ENCODE data around the gene RBPMS2. TPM values are rescaled to one million over a fixed set of nuclear protein-coding genes. Genes with fewer than 3 reads are reported as not detected.

RBPMS2 gene
- total RNA-seq, 1 experiment from 2014 or later = 181 TPM

DNA sequence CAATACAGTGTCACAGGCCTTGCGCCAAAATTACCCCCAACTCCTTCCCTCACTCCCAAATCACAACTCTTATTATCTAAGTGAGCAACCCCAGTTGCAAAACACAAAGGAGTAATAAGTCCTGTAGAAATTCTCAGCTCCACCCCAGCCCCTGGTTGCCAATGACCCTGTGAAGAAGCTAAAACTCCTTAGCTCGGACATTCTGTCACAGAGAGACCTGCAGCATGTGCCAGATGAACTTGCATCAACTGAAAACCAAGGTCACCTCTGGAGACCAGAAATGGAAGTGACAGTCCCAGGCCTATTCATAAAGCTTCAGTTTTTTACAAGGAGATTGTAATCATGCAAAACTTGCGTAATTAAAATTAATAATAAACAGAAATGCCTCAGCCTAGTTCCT is 55.2 kb downstream of the RBPMS2 start:
- Histone ChIP-seq H3K56ac (ENCODE audit: insufficient read length, low read depth, low read length) (no peak overlapping the region), H2AFZ (ENCODE audit: low read length) (no peak overlapping the region), H3K27me3 (ENCODE audit: insufficient read depth, low read length) (no peaks in the 10 kb centered on the region), H3K4me2 (ENCODE audit: insufficient read depth, insufficient read length, low read length) (no peak overlapping the region), H4K20me1 (ENCODE audit: control insufficient read depth, insufficient read depth, insufficient read length) (no peaks in the 10 kb centered on the region), H3K23me2 (ENCODE audit: insufficient read length, low read depth, low read length, poor library complexity, severe bottlenecking) (no peaks in the 10 kb centered on the region), H2BK120ac (ENCODE audit: low read depth, low read length, poor library complexity, severe bottlenecking) (no peak overlapping the region), H3K27ac (ENCODE audit: insufficient read length, low read depth, low read length) (no peak overlapping the region), H4K5ac (ENCODE audit: insufficient read length, low read depth, low read length) (no peak overlapping the region), H4K91ac (ENCODE audit: insufficient read length, low read depth, low read length) (no peak overlapping the region), H3K9ac (ENCODE audit: extremely low read depth, insufficient read length, low read length) (no peak overlapping the region), H2BK15ac (ENCODE audit: low read depth, low read length) (no peak overlapping the region), H2AK5ac (ENCODE audit: insufficient read length, low read length) (no peak overlapping the region), H2BK20ac (ENCODE audit: low read depth, low read length, poor library complexity, severe bottlenecking) (no peak overlapping the region), H3K23ac (ENCODE audit: insufficient read length, low read depth, low read length) (no peak overlapping the region), H3K79me2 (ENCODE audit: insufficient read depth, low read length) (peaks cover 2% of the 10 kb centered on the region; the same call in 1 of the 2 replicates), H3T11ph (ENCODE audit: low read length) (no peak overlapping the region), H3K18ac (ENCODE audit: insufficient read length, low read depth, low read length) (no peak overlapping the region), H4K8ac (replicated peaks; ENCODE audit: insufficient read length, low read depth, low read length) (no peak overlapping the region), H3K14ac (ENCODE audit: insufficient read depth, low read length) (no peak overlapping the region), H3K4ac (ENCODE audit: low read depth, low read length) (no peak overlapping the region), H2BK5ac (ENCODE audit: insufficient read length, low read length) (no peak overlapping the region), H3K79me1 (ENCODE audit: insufficient read depth, low read depth, low read length, poor library complexity, severe bottlenecking) (peaks cover 9% of the 10 kb centered on the region), H3K4me1 (ENCODE audit: insufficient read depth, low read length) (no peaks in the 10 kb centered on the region), H3K9me3 (ENCODE audit: control insufficient read depth, low read depth, low read length) (no peaks in the 10 kb centered on the region), H2BK12ac (ENCODE audit: insufficient read length, low read depth, low read length) (no peak overlapping the region)
- TF ChIP-seq, protein P1, sequence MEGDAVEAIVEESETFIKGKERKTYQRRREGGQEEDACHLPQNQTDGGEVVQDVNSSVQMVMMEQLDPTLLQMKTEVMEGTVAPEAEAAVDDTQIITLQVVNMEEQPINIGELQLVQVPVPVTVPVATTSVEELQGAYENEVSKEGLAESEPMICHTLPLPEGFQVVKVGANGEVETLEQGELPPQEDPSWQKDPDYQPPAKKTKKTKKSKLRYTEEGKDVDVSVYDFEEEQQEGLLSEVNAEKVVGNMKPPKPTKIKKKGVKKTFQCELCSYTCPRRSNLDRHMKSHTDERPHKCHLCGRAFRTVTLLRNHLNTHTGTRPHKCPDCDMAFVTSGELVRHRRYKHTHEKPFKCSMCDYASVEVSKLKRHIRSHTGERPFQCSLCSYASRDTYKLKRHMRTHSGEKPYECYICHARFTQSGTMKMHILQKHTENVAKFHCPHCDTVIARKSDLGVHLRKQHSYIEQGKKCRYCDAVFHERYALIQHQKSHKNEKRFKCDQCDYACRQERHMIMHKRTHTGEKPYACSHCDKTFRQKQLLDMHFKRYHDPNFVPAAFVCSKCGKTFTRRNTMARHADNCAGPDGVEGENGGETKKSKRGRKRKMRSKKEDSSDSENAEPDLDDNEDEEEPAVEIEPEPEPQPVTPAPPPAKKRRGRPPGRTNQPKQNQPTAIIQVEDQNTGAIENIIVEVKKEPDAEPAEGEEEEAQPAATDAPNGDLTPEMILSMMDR (conservative IDR thresholded peaks at IDR 0.05) = no peak
- DNase-seq = no peak
- Mint-ChIP-seq H3K4me3 (no peak overlapping the region), H3K27ac (peak overlapping the region; percentile 5 to 65 (median 50); a peak in 3 of 7 replicates), H3K27me3 (ENCODE audit: low read depth) (no peaks in the 10 kb centered on the region; the same call in 1 of the 2 replicates), H3K9me3 (no peaks in the 10 kb centered on the region), H3K4me1 (peaks cover 0 to 7% of the 10 kb centered on the region in 2 experiments; a peak in 2 of 4 replicates), H3K36me3 (ENCODE audit: insufficient read depth in 1 of 3, low read depth in 3 of 3) (peaks cover 43 to 52% (median 44%) of the 10 kb centered on the region in 3 experiments)
- WGBS (ENCODE audit: extremely low coverage, insufficient read length, low lambda C conversion rate) = no CpG with 5 or more reads among the region's 3 CpGs
